ENCODE results near the gene ASB6. TPM values are rescaled to one million over a fixed set of nuclear protein-coding genes. Genes with fewer than 3 reads are reported as not detected.

The ASB6 gene
- total and polyA plus RNA-seq, 8 donors: 7.5 to 35.6 (median 14.8) TPM

DNA sequence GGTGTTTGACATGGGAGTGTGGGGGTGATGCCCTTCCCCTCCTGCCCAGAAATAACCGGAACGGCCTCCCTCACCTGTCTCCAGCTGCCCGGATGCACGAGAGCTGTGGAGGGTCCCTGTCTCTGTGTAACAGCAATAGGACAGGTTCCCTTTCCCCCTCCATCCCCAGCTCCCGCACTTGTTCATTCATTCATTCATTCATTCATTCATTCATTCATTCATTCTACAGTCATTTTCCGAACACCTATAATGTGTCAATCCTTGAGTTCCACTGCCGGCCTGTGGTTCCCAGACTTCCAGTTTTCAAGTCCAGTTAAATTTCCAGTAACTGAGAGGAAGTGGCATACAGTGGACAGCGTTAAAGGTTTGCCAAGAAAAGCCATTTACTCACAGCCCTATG is 30.8 kb upstream of the ASB6 start:
- intact Hi-C loops (cut with DNase I; ENCODE audit: low total_unique reads): no loop called here
- no peak for DNase-seq
- H3K36me3 ChIP-seq: no peaks in the 10 kb centered on the region
- H3K4me1 ChIP-seq: peaks cover 0 to 4% (median 0%) of the 10 kb centered on the region in 4 donors
- TF ChIP-seq POLR2A (IDR thresholded peaks at IDR 0.05) (no peak), POLR2AphosphoS5 (IDR thresholded peaks at IDR 0.05) (no peak), EP300 (IDR thresholded peaks at IDR 0.05) (no peak)
- TF ChIP-seq, protein P1, sequence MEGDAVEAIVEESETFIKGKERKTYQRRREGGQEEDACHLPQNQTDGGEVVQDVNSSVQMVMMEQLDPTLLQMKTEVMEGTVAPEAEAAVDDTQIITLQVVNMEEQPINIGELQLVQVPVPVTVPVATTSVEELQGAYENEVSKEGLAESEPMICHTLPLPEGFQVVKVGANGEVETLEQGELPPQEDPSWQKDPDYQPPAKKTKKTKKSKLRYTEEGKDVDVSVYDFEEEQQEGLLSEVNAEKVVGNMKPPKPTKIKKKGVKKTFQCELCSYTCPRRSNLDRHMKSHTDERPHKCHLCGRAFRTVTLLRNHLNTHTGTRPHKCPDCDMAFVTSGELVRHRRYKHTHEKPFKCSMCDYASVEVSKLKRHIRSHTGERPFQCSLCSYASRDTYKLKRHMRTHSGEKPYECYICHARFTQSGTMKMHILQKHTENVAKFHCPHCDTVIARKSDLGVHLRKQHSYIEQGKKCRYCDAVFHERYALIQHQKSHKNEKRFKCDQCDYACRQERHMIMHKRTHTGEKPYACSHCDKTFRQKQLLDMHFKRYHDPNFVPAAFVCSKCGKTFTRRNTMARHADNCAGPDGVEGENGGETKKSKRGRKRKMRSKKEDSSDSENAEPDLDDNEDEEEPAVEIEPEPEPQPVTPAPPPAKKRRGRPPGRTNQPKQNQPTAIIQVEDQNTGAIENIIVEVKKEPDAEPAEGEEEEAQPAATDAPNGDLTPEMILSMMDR (IDR thresholded peaks at IDR 0.05): no peak
- H3K27me3 ChIP-seq: peaks cover 0 to 69% (median 1%) of the 10 kb centered on the region in 3 donors
- WGBS, 5 donors: 77 to 89% (median 84%) methylated on average over 8 of the region's 8 CpGs
- H3K4me3 ChIP-seq: no peak overlapping the region
- H3K27ac ChIP-seq: no peak overlapping the region
- no peaks in the 10 kb centered on the region for H3K9me3 ChIP-seq

- Histone ChIP-seq H3K27ac (no peak overlapping the region), H3K36me3 (no peaks in the 10 kb centered on the region), H3K4me1 (peaks cover 0 to 9% (median 5%) of the 10 kb centered on the region in 4 donors), H3K4me3 (no peak overlapping the region), H3K27me3 (peaks cover 0 to 70% (median 13%) of the 10 kb centered on the region in 3 donors), H3K9me3 (no peaks in the 10 kb centered on the region)
- DNase-seq: no peak
- 74 to 89% (median 82%) methylated on average over 5 to 7 of the region's 7 CpGs for WGBS, 5 donors
- no peak for TF ChIP-seq POLR2AphosphoS5 (IDR thresholded peaks at IDR 0.05)
- TF ChIP-seq EP300 (IDR thresholded peaks at IDR 0.05): no peak
- TF ChIP-seq, protein P1 (IDR thresholded peaks at IDR 0.05): no peak
- intact Hi-C loops (cut with DNase I; ENCODE audit: low total_unique reads): no loop called here
These were observed 29.6 kb upstream of the ASB6 start for GRCh38 chr9:129671519-129671918.

DNA sequence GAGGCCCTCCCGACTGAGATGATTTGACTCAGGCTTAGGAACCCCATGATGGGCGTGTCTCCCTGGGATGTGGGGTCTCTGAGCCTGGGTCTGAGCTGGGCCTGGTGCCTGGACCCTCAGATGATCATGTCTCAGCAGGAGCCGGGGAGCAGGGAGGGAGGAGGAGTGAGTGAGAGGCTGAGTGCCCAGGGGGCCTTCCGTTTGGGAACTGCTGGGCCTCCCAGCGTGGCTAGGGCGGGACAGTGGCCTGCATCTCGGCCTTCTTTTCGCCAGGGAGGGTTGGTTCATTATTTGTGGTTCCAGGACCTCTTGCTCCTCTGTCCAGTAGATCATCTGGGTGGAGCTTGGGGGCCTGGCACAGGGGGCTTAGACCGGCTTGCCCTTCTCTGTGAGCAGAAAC is 29.1 kb upstream of the ASB6 start:
- H3K36me3 ChIP-seq: no peaks in the 10 kb centered on the region
- no peak overlapping the region for H3K27ac ChIP-seq
- no peaks in the 10 kb centered on the region for H3K9me3 ChIP-seq
- TF ChIP-seq POLR2A (IDR thresholded peaks at IDR 0.05): no peak
- TF ChIP-seq, protein P1 (IDR thresholded peaks at IDR 0.05): no peak
- no peak for TF ChIP-seq EP300 (IDR thresholded peaks at IDR 0.05)
- TF ChIP-seq POLR2AphosphoS5 (IDR thresholded peaks at IDR 0.05): no peak
- no peak overlapping the region for H3K4me3 ChIP-seq
- 76 to 88% (median 85%) methylated on average over 9 of the region's 9 CpGs for WGBS, 5 donors
- DNase-seq: no peak
- peaks cover 4 to 14% (median 9%) of the 10 kb centered on the region in 4 donors for H3K4me1 ChIP-seq
- intact Hi-C loops (cut with DNase I; ENCODE audit: low total_unique reads): no loop called here
- peaks cover 0 to 70% (median 18%) of the 10 kb centered on the region in 3 donors for H3K27me3 ChIP-seq

GRCh38 chr9:129669946-129670345 is 28.0 kb upstream of the ASB6 start:
- Histone ChIP-seq H3K27ac (no peak overlapping the region), H3K27me3 (peaks cover 0 to 70% (median 29%) of the 10 kb centered on the region in 3 donors), H3K4me1 (peaks cover 9 to 18% (median 16%) of the 10 kb centered on the region in 4 donors), H3K9me3 (no peaks in the 10 kb centered on the region), H3K36me3 (no peaks in the 10 kb centered on the region), H3K4me3 (no peak overlapping the region)
- TF ChIP-seq, protein P1 (IDR thresholded peaks at IDR 0.05): no peak
- TF ChIP-seq POLR2AphosphoS5 (IDR thresholded peaks at IDR 0.05) (no peak), POLR2A (IDR thresholded peaks at IDR 0.05) (no peak), EP300 (IDR thresholded peaks at IDR 0.05) (no peak)
- 88 to 93% (median 90%) methylated on average over 13 of the region's 13 CpGs for WGBS, 5 donors
- intact Hi-C loops (cut with DNase I; ENCODE audit: low total_unique reads): no loop called here
- DNase-seq: no peak

All from stomach (tissue), 9 donors.